GM12878 (cell line): ENCODE data around the gene PSMD3.

Source experiments
- CREB1 ChIP-seq: IDR thresholded peaks from 2 replicates; pipeline ENCODE4 v1.6.1; 2012; ENCODE audit warnings: low read depth, mild to moderate bottlenecking, inconsistent platforms
- CTCF ChIP-seq, 3 experiments: IDR thresholded peaks in 2 of 3; conservative IDR thresholded peaks in 1 of 3; 2 replicates each; pipeline ENCODE4 v1.5.1; 2011; ENCODE audit warnings: low read depth in 3 of 3, low read length in 3 of 3, mild to moderate bottlenecking in 3 of 3, control low read depth in 2 of 3, moderate library complexity in 2 of 3, inconsistent platforms in 1 of 3, mixed read lengths in 1 of 3; ENCODE audit not compliant: control insufficient read depth in 2 of 3, insufficient read depth in 1 of 3; ENCODE audit errors: extremely low read depth in 1 of 3
- MXI1 ChIP-seq: fragments of 150-350 bp; IDR thresholded peaks from 2 replicates; pipeline ENCODE4 v1.6.1; 2011; ENCODE audit warnings: low read depth, mild to moderate bottlenecking, inconsistent platforms, low read length, improper control_type of control experiment

GRCh38 chr17:40027614-40028012 lies 47.0 kb downstream of the PSMD3 start:
- no peak for TF ChIP-seq MXI1
- TF ChIP-seq CTCF (IDR thresholded peaks at IDR 0.05 in 2 of 3, conservative IDR thresholded peaks at IDR 0.05 in 1 of 3; ENCODE audit: control insufficient read depth in 2 of 3, extremely low read depth in 1 of 3, insufficient read depth in 1 of 3, low read depth in 3 of 3, low read length in 3 of 3): no peak
- no peak for TF ChIP-seq CREB1
